ENCODE measurements around the gene PLEKHD1. TPM values are rescaled to one million over a fixed set of nuclear protein-coding genes. Genes with fewer than 3 reads are reported as not detected.

PLEKHD1 gene
- total RNA-seq, 2 donors from 2014 or later = not detected

GRCh38 chr14:69506241-69506595 lies 21.7 kb downstream of the PLEKHD1 start:
- no peak for DNase-seq (ENCODE audit: low spot score)
- TF ChIP-seq CTCF (IDR thresholded peaks at IDR 0.05) = no peak

GRCh38 chr14:69518289-69519101 lies 34.0 kb downstream of the PLEKHD1 start:
- Histone ChIP-seq H3K27me3 (no peaks in the 10 kb centered on the region), H3K4me1 (no peaks in the 10 kb centered on the region), H3K9me3 (no peaks in the 10 kb centered on the region), H3K4me3 (no peak overlapping the region), H3K36me3 (no peaks in the 10 kb centered on the region), H3K27ac (no peak overlapping the region)
- no peak for DNase-seq (ENCODE audit: low spot score)
- TF ChIP-seq CTCF (IDR thresholded peaks at IDR 0.05) = no peak

More at GRCh38 chr14:69506241-69506595, 21.7 kb downstream of the PLEKHD1 start:
- no peaks in the 10 kb centered on the region for H3K36me3 ChIP-seq
- H3K4me3 ChIP-seq = no peak overlapping the region
- no peak overlapping the region for H3K27ac ChIP-seq
- H3K4me1 ChIP-seq = peaks cover 0 to 12% of the 10 kb centered on the region in 2 donors
- no peaks in the 10 kb centered on the region for H3K27me3 ChIP-seq
- no peaks in the 10 kb centered on the region for H3K9me3 ChIP-seq

GRCh38 chr14:69519204-69520100 lies 34.9 kb downstream of the PLEKHD1 start:
- H3K9me3 ChIP-seq = no peaks in the 10 kb centered on the region
- H3K27me3 ChIP-seq = no peaks in the 10 kb centered on the region
- H3K27ac ChIP-seq = no peak overlapping the region
- no peak for DNase-seq (ENCODE audit: low spot score)
- no peaks in the 10 kb centered on the region for H3K36me3 ChIP-seq
- TF ChIP-seq CTCF (IDR thresholded peaks at IDR 0.05) = no peak
- no peak overlapping the region for H3K4me3 ChIP-seq
- no peaks in the 10 kb centered on the region for H3K4me1 ChIP-seq

- H3K27me3 ChIP-seq = no peaks in the 10 kb centered on the region
- no peak for DNase-seq (ENCODE audit: low spot score)
- no peaks in the 10 kb centered on the region for H3K4me1 ChIP-seq
- H3K27ac ChIP-seq = no peak overlapping the region
- H3K36me3 ChIP-seq = no peaks in the 10 kb centered on the region
- no peak for TF ChIP-seq CTCF (IDR thresholded peaks at IDR 0.05)
- H3K9me3 ChIP-seq = no peaks in the 10 kb centered on the region
- no peak overlapping the region for H3K4me3 ChIP-seq
Measured at GRCh38 chr14:69522026-69522425, 37.5 kb downstream of the PLEKHD1 start.

GRCh38 chr14:69525896-69526295 lies 41.4 kb downstream of the PLEKHD1 start:
- no peak overlapping the region for H3K4me3 ChIP-seq
- no peaks in the 10 kb centered on the region for H3K36me3 ChIP-seq
- no peak for TF ChIP-seq CTCF (IDR thresholded peaks at IDR 0.05)
- no peak overlapping the region for H3K27ac ChIP-seq
- H3K4me1 ChIP-seq = no peaks in the 10 kb centered on the region
- H3K9me3 ChIP-seq = no peaks in the 10 kb centered on the region
- DNase-seq (ENCODE audit: low spot score) = no peak
- H3K27me3 ChIP-seq = no peaks in the 10 kb centered on the region

All from right atrium auricular region (tissue), 2 donors.